K562 (cell line): ENCODE data around the gene SLCO2A1. TPM values are rescaled to one million over a fixed set of nuclear protein-coding genes. Genes with fewer than 3 reads are reported as not detected.
A peak's percentile ranks its signal among the peaks of the same experiment; 100 is the strongest.

Source experiments
- ATAC-seq: fragments of 200-7000 bp; cut with Tn5 transposase; 3 replicates; pipeline ENCODE4 v1.9.1; 2020; ENCODE audit warnings: moderate library complexity
- BruUV-seq: library from RNA; stranded (reverse); fragments of 400-500 nt; replicated peaks from 2 replicates; lab custom pipeline; 2021; lab: Mats Ljungman, UMichigan
- CTCF ChIA-PET: fragments of 300-600 bp; formaldehyde crosslinking; extraction: SDS; loops from one replicate; lab custom pipeline; 2021; ENCODE audit warnings: low intra/inter-chr PET ratio; lab: Yijun Ruan, JAX
- POLR2A ChIA-PET: fragments of 300-600, 350-650 bp; sonication (Branson Sonifier 250); formaldehyde crosslinking; extraction: SDS; loops from one replicate; lab custom pipeline; 2021; ENCODE audit warnings: antibody characterized with exemption, inconsistent platforms; lab: Yijun Ruan, JAX
- DNase-seq, 4 experiments: peaks; one replicate each; pipeline versions ENCODE4 v3.0.0 to v3.0.0-alpha.2; 2011 to 2018; ENCODE audit warnings: low spot score in 3 of 4, mixed read lengths in 3 of 4; ENCODE audit errors: extremely low read depth in 1 of 4
- FAIRE-seq: peaks from 2 replicates; lab custom pipeline; 2011; peaks lifted over from hg19 to GRCh38; lab: Jason Lieb, UNC
- H2AFZ ChIP-seq: 2 replicates; pipeline ENCODE4 v1.6.0; 2011; ENCODE audit warnings: low read depth, low read length, control low read depth, inconsistent platforms
- H3K27ac ChIP-seq: fragments of 200-600 bp; 3 replicates; pipeline ENCODE4 v1.8.0; 2011; ENCODE audit warnings: low read depth, mild to moderate bottlenecking, control low read depth, inconsistent platforms, low read length, moderate library complexity, mixed read lengths; ENCODE audit errors: extremely low read depth
- H3K27me3 ChIP-seq, 2 experiments: fragments of 300-600 bp in 1 of 2; 2 replicates in 1 of 2; 3 replicates in 1 of 2; pipeline versions ENCODE4 v1.6.0 to v1.8.0; 2011; ENCODE audit warnings: inconsistent platforms in 2 of 2, low read length in 2 of 2, mild to moderate bottlenecking in 1 of 2, mixed read lengths in 1 of 2, moderate library complexity in 1 of 2; ENCODE audit not compliant: control insufficient read depth in 2 of 2, insufficient read depth in 2 of 2
- H3K36me3 ChIP-seq: fragments of 300-600 bp; 3 replicates; pipeline ENCODE4 v1.8.0; 2011; ENCODE audit warnings: mild to moderate bottlenecking, low read length, inconsistent platforms; ENCODE audit not compliant: control insufficient read depth, insufficient read depth
- H3K4me1 ChIP-seq, 2 experiments: fragments of 200-600 bp in 1 of 2; replicated peaks in 1 of 2; 2 replicates in 1 of 2; 3 replicates in 1 of 2; pipeline versions ENCODE4 v1.5.1 to v1.8.0; 2011; ENCODE audit warnings: inconsistent platforms in 2 of 2, low read length in 2 of 2, mild to moderate bottlenecking in 1 of 2, mixed read lengths in 1 of 2, moderate library complexity in 1 of 2; ENCODE audit not compliant: control insufficient read depth in 2 of 2, insufficient read depth in 2 of 2
- H3K4me2 ChIP-seq: 2 replicates; pipeline ENCODE4 v1.6.1; 2011; ENCODE audit warnings: low read length, control low read depth, inconsistent platforms, mixed read lengths; ENCODE audit not compliant: insufficient read depth
- H3K4me3 ChIP-seq: fragments of 200-600 bp; sonication (generic), shearing (Covaris generic); 2 replicates; pipeline ENCODE4 v1.5.1; 2016; ENCODE audit warnings: control low read depth, inconsistent platforms
- H3K79me2 ChIP-seq: fragments of 200-600 bp; 3 replicates; pipeline ENCODE4 v1.8.0; 2011; ENCODE audit warnings: low read length, inconsistent platforms; ENCODE audit not compliant: control insufficient read depth, insufficient read depth
- H3K9ac ChIP-seq, 2 experiments: 2 replicates each; pipeline versions ENCODE4 v1.6.0 to v1.6.1; 2011; ENCODE audit warnings: low read depth in 2 of 2, low read length in 2 of 2, control low read depth in 1 of 2, inconsistent platforms in 1 of 2, mild to moderate bottlenecking in 1 of 2, mixed read lengths in 1 of 2; ENCODE audit not compliant: insufficient read depth in 1 of 2
- H3K9me1 ChIP-seq: one replicate; pipeline ENCODE4 v1.6.0; 2011; ENCODE audit warnings: inconsistent platforms, mild to moderate bottlenecking, low read length, moderate library complexity; ENCODE audit not compliant: control insufficient read depth, insufficient read depth
- H3K9me3 ChIP-seq: replicated peaks from 2 replicates; pipeline ENCODE4 v1.5.1; 2011; ENCODE audit warnings: low read depth, low read length, inconsistent platforms; ENCODE audit not compliant: control insufficient read depth, insufficient read depth
- H4K20me1 ChIP-seq: replicated peaks from 2 replicates; pipeline ENCODE4 v1.6.1; 2011; ENCODE audit warnings: low read length, inconsistent platforms, mixed read lengths; ENCODE audit not compliant: control insufficient read depth, insufficient read depth
- ATF3 ChIP-seq, 2 experiments: fragments of 450-650 bp in 1 of 2; sonication (generic) in 1 of 2; formaldehyde crosslinking in 1 of 2; IDR thresholded peaks in 1 of 2; conservative IDR thresholded peaks in 1 of 2; 2 replicates each; pipeline versions ENCODE4 v1.6.1 to v1.8.1; 2016 to 2023; ENCODE audit warnings: mild to moderate bottlenecking in 2 of 2, moderate library complexity in 2 of 2, inconsistent platforms in 1 of 2, missing genetic modification reagents in 1 of 2
- CEBPG ChIP-seq, 3 experiments: fragments of 200-800 bp in 1 of 3; sonication (Bioruptor generic) in 1 of 3; sonication (generic) in 1 of 3; formaldehyde crosslinking in 1 of 3; IDR thresholded peaks in 2 of 3; conservative IDR thresholded peaks in 1 of 3; 2 replicates each; pipeline versions ENCODE4 v1.6.1 to v1.8.0; 2016 to 2022; ENCODE audit warnings: missing compliant biosample characterization in 2 of 3, missing genetic modification characterization in 2 of 3, mild to moderate bottlenecking in 1 of 3, missing genetic modification reagents in 1 of 3
- COPS2 ChIP-seq: fragments of 450-650 bp; conservative IDR thresholded peaks from 2 replicates; pipeline ENCODE4 v1.6.1; 2016; ENCODE audit warnings: mild to moderate bottlenecking, moderate library complexity
- DEAF1 ChIP-seq: fragments of 450-650 bp; formaldehyde crosslinking; IDR thresholded peaks from 2 replicates; pipeline ENCODE4 v1.4.0; 2020; ENCODE audit warnings: mild to moderate bottlenecking, moderate library complexity
- FOXP4 ChIP-seq: sonication (generic); formaldehyde crosslinking; IDR thresholded peaks from 2 replicates; pipeline ENCODE4 v1.8.0; 2022; ENCODE audit warnings: mild to moderate bottlenecking, missing genetic modification reagents, borderline replicate concordance
- FUS ChIP-seq: fragments of 200-400 bp; formaldehyde crosslinking; optimal IDR thresholded peaks from 2 replicates; pipeline ENCODE3; 2017; ENCODE audit warnings: low read depth, low read length
- GATA2 ChIP-seq: sonication (generic); formaldehyde crosslinking; IDR thresholded peaks from 2 replicates; pipeline ENCODE4 v1.4.0; 2020; ENCODE audit warnings: mild to moderate bottlenecking, missing genetic modification reagents
- MEIS2 ChIP-seq: fragments of 450-650 bp; IDR thresholded peaks from 2 replicates; pipeline ENCODE4 v1.6.1; 2014; ENCODE audit warnings: mild to moderate bottlenecking; ENCODE audit not compliant: partially characterized antibody
- NR2F6 ChIP-seq: fragments of 450-650 bp; formaldehyde crosslinking; IDR thresholded peaks from 2 replicates; pipeline ENCODE4 v1.4.0; 2020; ENCODE audit warnings: mild to moderate bottlenecking
- POU5F1 ChIP-seq: fragments of 150-350 bp; IDR thresholded peaks from 2 replicates; pipeline ENCODE4 v1.6.1; 2014; ENCODE audit warnings: borderline replicate concordance, low read length, low read depth, mild to moderate bottlenecking; ENCODE audit not compliant: partially characterized antibody
- SRSF3 ChIP-seq: fragments of 200-400 bp; formaldehyde crosslinking; IDR thresholded peaks from 2 replicates; pipeline ENCODE4 v1.6.1; 2016; ENCODE audit warnings: mild to moderate bottlenecking, low read length, moderate library complexity; ENCODE audit not compliant: insufficient read depth
- WGBS: fragments of 100-300 bp; shearing (Covaris generic); methylation state at CpG from one replicate; pipeline ENCODE4 v1.1.6; 2016; ENCODE audit warnings: low coverage, mixed read lengths; ENCODE audit not compliant: insufficient coverage; ENCODE audit errors: missing lambda C conversion rate; 5-methylcytosine and 5-hydroxymethylcytosine counted together
- in situ Hi-C: fragments of 300-500 bp; cut with MboI; formaldehyde crosslinking; loops from 4 replicates; pipeline ENCODE4 v1.15.0; 2018; ENCODE audit warnings: inconsistent platforms, mixed read lengths
- intact Hi-C: fragments of 100-400 bp; cut with micrococcal nuclease; formaldehyde crosslinking; loops from 2 replicates; pipeline ENCODE4 v1.14.2; 2022
- polyA plus RNA-seq, 8 experiments: library from polyadenylated mRNA; depleted of rRNA in 4 of 8; stranded (reverse) in 5 of 8; unstranded in 3 of 8; fragments of >200 nt; fragmentation: Nextera tagmentation in 2 of 8; fragmentation: Illumina TruSeq in 1 of 8; extraction: Ambion mirVana in 2 of 8; extraction: Trizol in 1 of 8; gene quantifications; 2 replicates each; pipeline versions ENCODE4 v1.2.1 to v1.2.3, GENCODE V29; 2011 to 2014; ENCODE audit warnings: inconsistent platforms in 1 of 8, missing spikeins in 1 of 8
- total RNA-seq, 7 experiments: library from RNA; depleted of rRNA in 6 of 7; stranded (reverse); fragments of >200 nt in 6 of 7; fragmentation: Illumina TruSeq in 2 of 7; extraction: Trizol in 2 of 7; gene quantifications; 2 replicates each; pipeline versions ENCODE4 v1.2.1 to v1.2.3, GENCODE V29; 2011 to 2021; ENCODE audit warnings: low replicate concordance in 1 of 7

The SLCO2A1 gene
- total and polyA plus RNA-seq, 9 of the 15 experiments (the other 6 are each of a cell fraction or from before 2014, with no cell fraction given), result 0.16 to 1.0 TPM; not detected in 7

- TF ChIP-seq DEAF1 (CRISPR knock-in tag), result peak; percentile 44; the same call in 1 of the 2 replicates
- no peak for TF ChIP-seq COPS2
- no peak for TF ChIP-seq CEBPG (CRISPR knock-in tag; IDR thresholded peaks at IDR 0.05)
- 0 out of 4 replicates have a peak, but pooled peaks of 1 of the 2 experiments have one; percentile 23 for TF ChIP-seq CEBPG (tag; conservative IDR thresholded peaks at IDR 0.05 in 1 of 2, IDR thresholded peaks at IDR 0.05 in 1 of 2)
- no peak for TF ChIP-seq FUS
- TF ChIP-seq NR2F6, result no peak
These were observed 99.3 kb downstream of the SLCO2A1 start (continued) for GRCh38 chr3:133930341-133930933.

- POLR2A ChIA-PET, result interaction anchor here (0.8 kb wide), 2 partner anchors 18 to 84 kb away, joined by 3 read pairs; no protein-coding TSS in a partner anchor
- Histone ChIP-seq H3K36me3 (no peaks in the 10 kb centered on the region), H2AFZ (no peak overlapping the region), H3K27ac (no peak overlapping the region), H3K9ac (no peak overlapping the region), H3K4me2 (no peak overlapping the region), H4K20me1 (no peaks in the 10 kb centered on the region; the same call in 1 of the 2 replicates), H3K9me3 (no peaks in the 10 kb centered on the region), H3K4me1 (peaks cover 0 to 16% of the 10 kb centered on the region in 2 experiments; a peak in 3 of 5 replicates), H3K27me3 (peaks cover 3 to 35% of the 10 kb centered on the region in 2 experiments; a peak in 4 of 5 replicates), H3K9me1 (no peaks in the 10 kb centered on the region), H3K4me3 (no peak overlapping the region), H3K79me2 (no peaks in the 10 kb centered on the region)
- 8% methylated on average over 13 of the region's 14 CpGs for WGBS
- intact Hi-C loops (loop anchor here (5.0 to 10.0 kb wide), 2 partner anchors 97 to 1204 kb away; partner anchors contain the start of gene NPHP3), in situ Hi-C loops (loop anchor here (5.0 kb wide), 1 partner anchor 107 kb away; no protein-coding TSS in a partner anchor)
- BruUV-seq, result no TSS peak
- FAIRE-seq (no peak), ATAC-seq (no peak), DNase-seq (no peak)
- CTCF ChIA-PET, result interaction anchor here (3.3 kb wide), 2 partner anchors 110 to 283 kb away, joined by 13 to 24 read pairs; no protein-coding TSS in a partner anchor
- TF ChIP-seq GATA2 (CRISPR knock-in tag) (no peak), NR2F6 (no peak), SRSF3 (no peak), POU5F1 (no peak), MEIS2 (no peak), ATF3 (IDR thresholded peaks at IDR 0.05) (no peak), ATF3 (CRISPR knock-in tag; conservative IDR thresholded peaks at IDR 0.05) (no peak), FOXP4 (CRISPR knock-in tag) (no peak)
These were observed 100.7 kb downstream of the SLCO2A1 start for GRCh38 chr3:133928903-133929607.
